ENCODE data around the gene PAMR1. TPM values are rescaled to one million over a fixed set of nuclear protein-coding genes. Genes with fewer than 3 reads are reported as not detected.

PAMR1 gene
- total RNA-seq, 4 donors from 2014 or later, result 4.0 to 14.5 (median 7.4) TPM

DNA sequence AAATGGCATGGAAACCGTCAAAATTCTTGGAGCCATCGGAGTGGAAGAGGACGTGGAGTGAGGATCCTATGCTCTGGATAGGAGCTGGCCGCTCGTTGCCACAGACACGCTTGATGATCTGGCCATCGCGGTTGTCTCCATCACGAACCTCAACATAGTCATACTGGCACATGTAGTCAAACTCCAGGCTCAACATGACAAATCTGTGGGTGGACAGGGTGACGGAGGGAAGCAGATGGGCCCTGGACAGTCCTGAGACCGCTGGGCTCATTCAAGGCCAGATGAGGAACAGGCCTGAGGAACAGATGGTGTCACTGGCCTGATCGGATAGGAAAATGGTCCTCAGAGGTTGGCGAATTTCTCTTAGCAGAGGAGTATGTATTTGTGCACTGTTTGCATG lies 54.8 kb downstream of the PAMR1 start:
- DNase-seq (ENCODE audit: extremely low spot score), result peak; percentile 57

DNA sequence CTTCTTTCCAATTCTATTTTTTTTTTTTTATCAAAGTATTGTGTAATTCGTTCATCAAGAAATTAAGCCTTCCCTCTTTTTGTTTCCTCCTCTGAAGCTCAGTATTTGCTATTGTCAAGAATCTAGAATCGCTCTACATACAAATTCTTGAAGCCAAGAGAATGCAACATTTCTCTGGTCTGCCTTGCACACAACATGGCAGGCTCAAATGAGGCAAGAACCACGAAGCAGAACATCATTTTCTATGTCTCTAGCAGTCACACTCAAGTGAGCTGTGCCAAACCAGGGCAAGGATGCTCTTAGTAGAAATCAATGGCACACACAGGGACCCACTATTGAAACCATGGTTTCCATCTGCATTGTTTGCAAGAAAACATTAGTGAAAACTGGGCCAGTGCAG lies 59.4 kb downstream of the PAMR1 start:
- Histone ChIP-seq H3K4me1 (no peaks in the 10 kb centered on the region), H3K4me3 (no peak overlapping the region), H3K9me3 (no peaks in the 10 kb centered on the region), H3K27ac (replicated peaks in 1 of 4) (no peak overlapping the region), H3K27me3 (peaks cover 0 to 4% (median 0%) of the 10 kb centered on the region in 4 donors), H3K36me3 (no peaks in the 10 kb centered on the region)
- 89% methylated on average over 3 of the region's 3 CpGs for WGBS
- no peak for TF ChIP-seq EP300 (IDR thresholded peaks at IDR 0.05)
- no peak for TF ChIP-seq POLR2A (IDR thresholded peaks at IDR 0.05; ENCODE audit: low read depth)
- TF ChIP-seq POLR2AphosphoS5 (IDR thresholded peaks at IDR 0.05), result no peak
- DNase-seq (ENCODE audit: extremely low spot score), result no peak
- intact Hi-C loops (cut with DNase I), result no loop called here

More for the DNA sequence above, 54.8 kb downstream of the PAMR1 start:
- H3K36me3 ChIP-seq, result no peaks in the 10 kb centered on the region
- H3K27me3 ChIP-seq, result peaks cover 0 to 4% (median 0%) of the 10 kb centered on the region in 4 donors
- TF ChIP-seq POLR2AphosphoS5 (IDR thresholded peaks at IDR 0.05) (no peak), POLR2A (IDR thresholded peaks at IDR 0.05; ENCODE audit: low read depth) (no peak), EP300 (IDR thresholded peaks at IDR 0.05) (no peak), CTCF (IDR thresholded peaks at IDR 0.05) (no peak)
- WGBS, result 95% methylated on average over 13 of the region's 13 CpGs
- intact Hi-C loops (cut with DNase I), result no loop called here
- no peaks in the 10 kb centered on the region for H3K9me3 ChIP-seq
- no peak overlapping the region for H3K27ac ChIP-seq (replicated peaks in 1 of 4)
- no peak overlapping the region for H3K4me3 ChIP-seq
- no peaks in the 10 kb centered on the region for H3K4me1 ChIP-seq

GRCh38 chr11:35464308-35464707 lies 61.1 kb downstream of the PAMR1 start:
- H3K4me1 ChIP-seq, result no peaks in the 10 kb centered on the region
- H3K4me3 ChIP-seq, result no peak overlapping the region
- H3K9me3 ChIP-seq, result no peaks in the 10 kb centered on the region
- no peaks in the 10 kb centered on the region for H3K36me3 ChIP-seq
- intact Hi-C loops (cut with DNase I), result no loop called here
- peaks cover 0 to 4% (median 0%) of the 10 kb centered on the region in 4 donors for H3K27me3 ChIP-seq
- no peak for TF ChIP-seq POLR2A (IDR thresholded peaks at IDR 0.05; ENCODE audit: low read depth)
- no peak for TF ChIP-seq EP300 (IDR thresholded peaks at IDR 0.05)
- TF ChIP-seq POLR2AphosphoS5 (IDR thresholded peaks at IDR 0.05), result no peak
- TF ChIP-seq CTCF (IDR thresholded peaks at IDR 0.05), result no peak
- DNase-seq (ENCODE audit: extremely low spot score), result peak; percentile 42
- WGBS, result 100% methylated on average over 1 of the region's 1 CpG
- H3K27ac ChIP-seq (replicated peaks in 1 of 4), result no peak overlapping the region

GRCh38 chr11:35463331-35463751 lies 62.1 kb downstream of the PAMR1 start:
- no peaks in the 10 kb centered on the region for H3K36me3 ChIP-seq
- DNase-seq (ENCODE audit: extremely low spot score), result peak; percentile 81
- H3K9me3 ChIP-seq, result no peaks in the 10 kb centered on the region
- no peak for TF ChIP-seq EP300 (IDR thresholded peaks at IDR 0.05)
- TF ChIP-seq POLR2AphosphoS5 (IDR thresholded peaks at IDR 0.05), result no peak
- H3K4me3 ChIP-seq, result no peak overlapping the region
- H3K27me3 ChIP-seq, result peaks cover 0 to 4% (median 0%) of the 10 kb centered on the region in 4 donors
- intact Hi-C loops (cut with DNase I), result no loop called here
- WGBS, result 76% methylated on average over 13 of the region's 13 CpGs
- no peak overlapping the region for H3K27ac ChIP-seq (replicated peaks in 1 of 4)
- H3K4me1 ChIP-seq, result no peaks in the 10 kb centered on the region

DNA sequence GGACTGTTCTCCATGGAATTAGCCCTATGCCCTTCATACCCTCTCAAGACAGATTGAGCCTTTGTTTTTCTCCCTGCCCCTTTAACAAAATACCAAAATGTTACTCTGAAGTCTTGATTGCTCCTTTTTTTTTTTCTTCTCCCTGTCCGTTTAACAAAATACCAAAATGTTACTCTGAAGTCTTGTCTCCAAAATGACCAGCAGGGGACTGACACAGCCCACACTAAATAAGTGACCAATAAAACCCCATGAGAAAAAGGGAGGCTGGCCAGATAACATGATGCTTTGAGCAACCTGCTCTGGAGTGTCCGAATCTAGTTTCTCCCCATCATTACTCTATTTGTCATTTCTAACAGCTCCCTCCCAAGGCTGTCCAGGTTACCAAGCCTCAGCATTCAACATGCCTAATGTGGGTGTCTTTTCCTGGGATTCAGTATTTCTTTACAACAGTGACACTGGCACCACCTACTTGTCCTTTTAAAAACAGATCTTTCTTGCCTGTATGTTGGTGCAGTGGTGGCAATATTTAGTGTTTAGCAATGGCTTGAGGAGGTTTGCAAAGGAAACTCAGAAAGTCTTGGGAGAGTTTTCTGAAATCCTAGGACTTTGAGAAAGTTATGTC lies 63.4 kb downstream of the PAMR1 start:
- intact Hi-C loops (cut with DNase I), result no loop called here
- H3K36me3 ChIP-seq, result no peaks in the 10 kb centered on the region
- TF ChIP-seq POLR2A (IDR thresholded peaks at IDR 0.05; ENCODE audit: low read depth) (no peak), POLR2AphosphoS5 (IDR thresholded peaks at IDR 0.05) (no peak), EP300 (IDR thresholded peaks at IDR 0.05) (no peak), CTCF (IDR thresholded peaks at IDR 0.05) (no peak)
- DNase-seq (ENCODE audit: extremely low spot score), result peak; percentile 37
- no peaks in the 10 kb centered on the region for H3K4me1 ChIP-seq
- no peak overlapping the region for H3K4me3 ChIP-seq
- no peaks in the 10 kb centered on the region for H3K9me3 ChIP-seq
- H3K27me3 ChIP-seq, result peaks cover 0 to 4% (median 0%) of the 10 kb centered on the region in 4 donors
- H3K27ac ChIP-seq (replicated peaks in 1 of 4), result no peak overlapping the region
- 65% methylated on average over 2 of the region's 2 CpGs for WGBS

Measured in esophagus muscularis mucosa (tissue), 4 donors.